Measurements from ENCODE around the gene PECR. TPM values are rescaled to one million over a fixed set of nuclear protein-coding genes. Genes with fewer than 3 reads are reported as not detected.

Gene PECR
- total and polyA plus RNA-seq, 3 donors from 2014 or later, result 3.0 to 4.0 (median 3.0) TPM

DNA sequence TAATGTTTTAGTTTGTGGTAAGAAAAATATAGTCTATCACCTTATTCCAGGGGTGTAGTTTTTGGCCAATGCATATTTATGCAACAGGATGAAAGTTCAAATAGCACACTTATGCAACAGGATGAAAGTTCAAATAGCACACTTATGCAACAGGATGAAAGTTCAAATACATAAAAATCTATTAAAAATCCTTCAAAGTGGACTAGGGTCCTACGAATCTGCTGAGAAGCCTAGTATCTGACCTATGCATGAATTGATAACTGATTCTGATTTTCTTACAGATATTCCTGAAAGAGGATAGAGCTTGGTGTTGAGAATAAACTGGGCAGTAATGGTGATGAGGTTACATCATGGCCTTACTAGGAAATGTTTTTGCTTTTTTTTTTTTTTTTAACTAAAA, 2.8 kb downstream of the PECR start:
- Histone ChIP-seq H3K9me3 (no peaks in the 10 kb centered on the region), H3K36me3 (ENCODE audit: low read depth, missing control alignments) (no peaks in the 10 kb centered on the region), H3K27ac (no peak overlapping the region), H3K4me3 (no peak overlapping the region), H3K4me1 (no peaks in the 10 kb centered on the region), H3K27me3 (no peaks in the 10 kb centered on the region)
- TF ChIP-seq CTCF (IDR thresholded peaks at IDR 0.05), result no peak
- no peak for TF ChIP-seq POLR2A (IDR thresholded peaks at IDR 0.05)
- intact Hi-C loops (cut with DNase I; ENCODE audit: low total_unique reads), result no loop called here
- 63 to 64% methylated on average over 1 of the region's 1 CpG for WGBS, 2 donors
- DNase-seq, result no peak

- no peaks in the 10 kb centered on the region for H3K9me3 ChIP-seq
- no peak for DNase-seq
- no peak overlapping the region for H3K4me3 ChIP-seq
- H3K36me3 ChIP-seq (ENCODE audit: low read depth, missing control alignments), result no peaks in the 10 kb centered on the region
- intact Hi-C loops (cut with DNase I; ENCODE audit: low total_unique reads), result no loop called here
- 86 to 87% methylated on average over 6 of the region's 6 CpGs for WGBS, 2 donors
- H3K4me1 ChIP-seq, result no peaks in the 10 kb centered on the region
- H3K27me3 ChIP-seq, result no peaks in the 10 kb centered on the region
- TF ChIP-seq POLR2A (IDR thresholded peaks at IDR 0.05) (no peak), CTCF (IDR thresholded peaks at IDR 0.05) (no peak)
- H3K27ac ChIP-seq, result no peak overlapping the region
Observed at GRCh38 chr2:216075510-216076485, 5.8 kb downstream of the PECR start.

- no peaks in the 10 kb centered on the region for H3K36me3 ChIP-seq (ENCODE audit: low read depth, missing control alignments)
- no peaks in the 10 kb centered on the region for H3K4me1 ChIP-seq
- no peak for TF ChIP-seq CTCF (IDR thresholded peaks at IDR 0.05)
- no peak for TF ChIP-seq POLR2A (IDR thresholded peaks at IDR 0.05)
- no peak overlapping the region for H3K4me3 ChIP-seq
- WGBS, 2 donors, result 79 to 82% methylated on average over 1 of the region's 1 CpG
- no peak overlapping the region for H3K27ac ChIP-seq
- no peaks in the 10 kb centered on the region for H3K27me3 ChIP-seq
- no peaks in the 10 kb centered on the region for H3K9me3 ChIP-seq
- no peak for DNase-seq
- intact Hi-C loops (cut with DNase I; ENCODE audit: low total_unique reads), result no loop called here
Observed at GRCh38 chr2:216074794-216075193, 6.8 kb downstream of the PECR start.

GRCh38 chr2:216074380-216074779, 7.2 kb downstream of the PECR start:
- intact Hi-C loops (cut with DNase I; ENCODE audit: low total_unique reads), result no loop called here
- no peak for DNase-seq

More at GRCh38 chr2:216074380-216074779, 7.2 kb downstream of the PECR start:
- Histone ChIP-seq H3K36me3 (ENCODE audit: low read depth, missing control alignments) (no peaks in the 10 kb centered on the region), H3K27ac (no peak overlapping the region), H3K27me3 (no peaks in the 10 kb centered on the region), H3K9me3 (no peaks in the 10 kb centered on the region), H3K4me1 (no peaks in the 10 kb centered on the region), H3K4me3 (no peak overlapping the region)
- TF ChIP-seq POLR2A (IDR thresholded peaks at IDR 0.05) (no peak), CTCF (IDR thresholded peaks at IDR 0.05) (no peak)
- 56 to 70% methylated on average over 1 of the region's 1 CpG for WGBS, 2 donors
